GM12878 (cell line): ENCODE data around the gene AIF1L. TPM values are rescaled to one million over a fixed set of nuclear protein-coding genes. Genes with fewer than 3 reads are reported as not detected.

Source experiments
- ATF7 ChIP-seq: fragments of 450-650 bp; IDR thresholded peaks from 2 replicates; pipeline ENCODE4 v1.6.1; 2016; ENCODE audit warnings: low read depth, mild to moderate bottlenecking
- CHD2 ChIP-seq: IDR thresholded peaks from 2 replicates; pipeline ENCODE4 v1.6.1; 2011; ENCODE audit warnings: low read depth, low read length, improper control_type of control experiment, borderline replicate concordance
- CREM ChIP-seq: IDR thresholded peaks from 2 replicates; pipeline ENCODE4 v1.6.1; 2014; ENCODE audit warnings: antibody characterized with exemption, low read depth
- E2F8 ChIP-seq: fragments of 450-650 bp; IDR thresholded peaks from 2 replicates; pipeline ENCODE4 v1.6.1; 2018; ENCODE audit warnings: mild to moderate bottlenecking, low read depth, moderate library complexity; ENCODE audit not compliant: partially characterized antibody
- E4F1 ChIP-seq: fragments of 450-650 bp; IDR thresholded peaks from 2 replicates; pipeline ENCODE4 v1.6.1; 2018; ENCODE audit warnings: borderline replicate concordance, mild to moderate bottlenecking; ENCODE audit not compliant: partially characterized antibody
- EED ChIP-seq: sonication (generic); IDR thresholded peaks from 2 replicates; pipeline ENCODE4 v1.6.1; 2016; ENCODE audit warnings: antibody characterized with exemption, low read depth
- HDAC6 ChIP-seq: fragments of 200-600 bp; sonication (generic); IDR thresholded peaks from one replicate; pipeline ENCODE4 v1.8.0; 2017; ENCODE audit warnings: antibody characterized with exemption; ENCODE audit not compliant: unreplicated experiment
- IRF5 ChIP-seq: fragments of 450-650 bp; IDR thresholded peaks from 2 replicates; pipeline ENCODE4 v1.6.1; 2017; ENCODE audit warnings: borderline replicate concordance
- KDM1A ChIP-seq: fragments of 200-600 bp; sonication (generic); IDR thresholded peaks from 2 replicates; pipeline ENCODE4 v1.6.1; 2016; ENCODE audit warnings: borderline replicate concordance
- MEF2A ChIP-seq: IDR thresholded peaks from 2 replicates; pipeline ENCODE4 v1.6.1; 2011; ENCODE audit warnings: low read depth, mild to moderate bottlenecking, low read length, moderate library complexity; ENCODE audit not compliant: insufficient read depth
- MEF2B ChIP-seq: fragments of 450-650 bp; IDR thresholded peaks from 2 replicates; pipeline ENCODE4 v1.6.1; 2018; ENCODE audit warnings: mild to moderate bottlenecking, moderate library complexity; ENCODE audit not compliant: partially characterized antibody, poor library complexity, severe bottlenecking
- NFYB ChIP-seq: IDR thresholded peaks from 2 replicates; pipeline ENCODE4 v1.6.1; 2011; ENCODE audit warnings: low read depth, mild to moderate bottlenecking, low read length, improper control_type of control experiment, moderate library complexity; ENCODE audit not compliant: insufficient read depth
- PAX5 ChIP-seq: IDR thresholded peaks from 2 replicates; pipeline ENCODE4 v1.6.1; 2011; ENCODE audit warnings: low read depth, low read length, borderline replicate concordance
- PKNOX1 ChIP-seq: fragments of 450-650 bp; IDR thresholded peaks from 2 replicates; pipeline ENCODE4 v1.6.1; 2016; ENCODE audit warnings: mild to moderate bottlenecking
- RELA ChIP-seq: fragments of 450-650 bp; IDR thresholded peaks from 2 replicates; pipeline ENCODE4 v1.8.0; 2014; ENCODE audit warnings: borderline replicate concordance; ENCODE audit not compliant: partially characterized antibody
- SPI1 ChIP-seq: IDR thresholded peaks from 2 replicates; pipeline ENCODE4 v1.6.1; 2011; ENCODE audit warnings: low read depth, mild to moderate bottlenecking, low read length, moderate library complexity, borderline replicate concordance; ENCODE audit not compliant: insufficient read depth
- TCF12 ChIP-seq: IDR thresholded peaks from 2 replicates; pipeline ENCODE4 v1.6.1; 2011; ENCODE audit warnings: low read depth, mild to moderate bottlenecking, low read length
- TCF3 ChIP-seq: IDR thresholded peaks from 2 replicates; pipeline ENCODE4 v1.6.1; 2012; ENCODE audit warnings: low read depth, mild to moderate bottlenecking, low read length, borderline replicate concordance; ENCODE audit not compliant: insufficient read depth
- USF1 ChIP-seq: IDR thresholded peaks from 2 replicates; pipeline ENCODE4 v1.6.1; 2011; ENCODE audit warnings: borderline replicate concordance, low read depth, mild to moderate bottlenecking, moderate library complexity, mixed read lengths, low read length; ENCODE audit not compliant: insufficient read depth; ENCODE audit errors: extremely low read length
- ZNF207 ChIP-seq: fragments of 450-650 bp; IDR thresholded peaks from 2 replicates; pipeline ENCODE4 v1.6.1; 2014; ENCODE audit warnings: antibody characterized with exemption, mild to moderate bottlenecking, borderline replicate concordance
- polyA plus RNA-seq, 11 experiments: library from polyadenylated mRNA; depleted of rRNA in 4 of 11; unstranded in 6 of 11; stranded (reverse) in 5 of 11; fragments of >200 nt; fragmentation: Nextera tagmentation in 4 of 11; fragmentation: Illumina TruSeq in 1 of 11; extraction: Ambion mirVana in 4 of 11; extraction: Trizol in 1 of 11; gene quantifications; 1 replicate in 1 of 11; 2 replicates in 10 of 11; pipeline versions ENCODE4 v1.2.1 to v1.2.3, GENCODE V29; 2011 to 2016; ENCODE audit warnings: inconsistent platforms in 2 of 11, missing spikeins in 2 of 11, low read depth in 1 of 11
- total RNA-seq, 4 experiments: library from RNA; depleted of rRNA in 3 of 4; stranded (reverse); fragments of >200 nt in 3 of 4; fragmentation: Illumina TruSeq in 1 of 4; extraction: Trizol in 1 of 4; gene quantifications; 2 replicates each; pipeline versions ENCODE4 v1.2.1 to v1.2.3, GENCODE V29; 2013 to 2021

The AIF1L gene
- total and polyA plus RNA-seq, 10 of the 15 experiments (the other 5 are each of a cell fraction or from before 2014, with no cell fraction given): 0.07 to 0.15 (median 0.08) TPM; not detected in 7

- TF ChIP-seq E4F1 (peak; percentile 75), TCF12 (peak; percentile 16; the same call in 1 of the 2 replicates), EED (no peak), PAX5 (peak; percentile 75; the same call in 1 of the 2 replicates), NFYB (peak; percentile 88), HDAC6 (no peak), CREM (peak; percentile 100), SPI1 (peak; percentile 57; the same call in 1 of the 2 replicates), KDM1A (no peak), TCF3 (0 out of 2 replicates have a peak, but pooled peaks have one; percentile 26), PKNOX1 (peak; percentile 48; the same call in 1 of the 2 replicates), ZNF207 (peak; percentile 91; the same call in 1 of the 2 replicates), CHD2 (peak; percentile 94), USF1 (peak; percentile 30), RELA (peak; percentile 90), IRF5 (no peak), E2F8 (peak; percentile 92), ATF7 (peak; percentile 83), MEF2A (peak; percentile 47; the same call in 1 of the 2 replicates), MEF2B (no peak)
Measured at GRCh38 chr9:131125288-131126058, 29.1 kb downstream of the AIF1L start, which contains the start of gene NUP214 (continued).
